Osteoblast (primary cell): ENCODE measurements around the gene IDI1. TPM values are rescaled to one million over a fixed set of nuclear protein-coding genes. Genes with fewer than 3 reads are reported as not detected.

Experiments
- DNase-seq: peaks from one replicate; pipeline ENCODE4 v3.0.0; 2011; ENCODE audit warnings: low spot score, mixed read lengths; ENCODE audit not compliant: insufficient read length; ENCODE audit errors: missing footprints
- H2AFZ ChIP-seq: 2 replicates; pipeline ENCODE4 v1.6.0; 2011; ENCODE audit warnings: mild to moderate bottlenecking, low read length
- H3K27ac ChIP-seq: 2 replicates; pipeline ENCODE4 v1.5.1; 2011; ENCODE audit warnings: mild to moderate bottlenecking, low read depth, low read length, moderate library complexity
- H3K27me3 ChIP-seq: 2 replicates; pipeline ENCODE4 v1.6.0; 2012; ENCODE audit warnings: mild to moderate bottlenecking, control low read depth, inconsistent platforms, low read length, moderate library complexity; ENCODE audit not compliant: insufficient read depth
- H3K36me3 ChIP-seq: 2 replicates; pipeline ENCODE4 v1.5.1; 2011; ENCODE audit warnings: mild to moderate bottlenecking, low read length, control low read depth, moderate library complexity; ENCODE audit not compliant: insufficient read depth
- H3K4me1 ChIP-seq: 2 replicates; pipeline ENCODE4 v1.5.1; 2011; ENCODE audit warnings: mild to moderate bottlenecking, low read length, control low read depth, moderate library complexity; ENCODE audit not compliant: insufficient read depth
- H3K4me2 ChIP-seq: 2 replicates; pipeline ENCODE4 v1.6.0; 2011; ENCODE audit warnings: mild to moderate bottlenecking, low read length; ENCODE audit not compliant: insufficient read depth
- H3K4me3 ChIP-seq: fragments of 200-600 bp; sonication (generic); 3 replicates; pipeline ENCODE4 v1.5.1; 2012; ENCODE audit warnings: mild to moderate bottlenecking, low read length, inconsistent platforms; ENCODE audit not compliant: insufficient read depth
- H3K79me2 ChIP-seq: 2 replicates; pipeline ENCODE4 v1.6.0; 2012; ENCODE audit warnings: mild to moderate bottlenecking, low read length, control low read depth, inconsistent platforms; ENCODE audit not compliant: insufficient read depth
- H3K9me3 ChIP-seq: 2 replicates; pipeline ENCODE4 v1.5.1; 2011; ENCODE audit warnings: low read depth, low read length, control low read depth
- H4K20me1 ChIP-seq: 2 replicates; pipeline ENCODE4 v1.6.0; 2012; ENCODE audit warnings: mild to moderate bottlenecking, low read length, control low read depth; ENCODE audit not compliant: insufficient read depth
- total RNA-seq: library from RNA; depleted of rRNA; stranded (reverse); fragments of >200 nt; gene quantifications from 2 replicates; pipeline ENCODE4 v1.2.3, GENCODE V29; 2012
- TF ChIP-seq, protein P1 (sequence below): IDR thresholded peaks from 2 replicates; pipeline ENCODE4 v1.5.1; 2011; ENCODE audit warnings: mild to moderate bottlenecking, low read depth, low read length, moderate library complexity; ENCODE audit errors: extremely low read depth

Gene IDI1
- total RNA-seq, 1 donor, result 104 TPM

DNA sequence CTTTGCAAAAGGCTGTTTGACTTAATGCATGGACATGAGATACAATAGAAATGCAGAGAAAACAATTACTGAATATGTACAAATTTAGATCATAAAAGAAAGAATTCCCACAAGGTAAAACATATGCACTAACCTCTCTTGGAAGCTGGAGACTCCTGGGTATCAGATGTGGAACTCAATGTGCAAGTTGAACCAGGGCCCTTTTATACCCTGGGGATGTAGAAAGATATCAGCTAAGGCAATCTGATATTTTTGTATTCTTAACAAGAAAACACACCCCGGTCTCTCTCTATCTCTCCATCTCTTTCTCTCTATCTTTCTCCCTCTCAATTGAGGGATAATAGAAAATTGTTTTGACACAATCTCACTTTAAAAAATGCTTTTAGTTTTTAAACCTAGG lies 23.2 kb downstream of the IDI1 start, which contains the start of gene IDI2:
IDI2 (minus strand) TSS at position 177 of the 400 bp plus-strand sequence. CDS start 1,136 bp downstream, outside the sequence.
- Histone ChIP-seq H3K9me3 (no peaks in the 10 kb centered on the region), H3K4me3 (no peak within 1 kb of the TSS), H3K79me2 (no peaks in the 10 kb centered on the region), H3K4me1 (no peaks in the 10 kb centered on the region), H3K4me2 (no peak within 1 kb of the TSS), H3K27ac (no peak within 1 kb of the TSS), H3K36me3 (peaks cover 6% of the 10 kb centered on the region), H2AFZ (no peak within 1 kb of the TSS), H4K20me1 (no peaks in the 10 kb centered on the region), H3K27me3 (no peaks in the 10 kb centered on the region)
- TF ChIP-seq, protein P1, sequence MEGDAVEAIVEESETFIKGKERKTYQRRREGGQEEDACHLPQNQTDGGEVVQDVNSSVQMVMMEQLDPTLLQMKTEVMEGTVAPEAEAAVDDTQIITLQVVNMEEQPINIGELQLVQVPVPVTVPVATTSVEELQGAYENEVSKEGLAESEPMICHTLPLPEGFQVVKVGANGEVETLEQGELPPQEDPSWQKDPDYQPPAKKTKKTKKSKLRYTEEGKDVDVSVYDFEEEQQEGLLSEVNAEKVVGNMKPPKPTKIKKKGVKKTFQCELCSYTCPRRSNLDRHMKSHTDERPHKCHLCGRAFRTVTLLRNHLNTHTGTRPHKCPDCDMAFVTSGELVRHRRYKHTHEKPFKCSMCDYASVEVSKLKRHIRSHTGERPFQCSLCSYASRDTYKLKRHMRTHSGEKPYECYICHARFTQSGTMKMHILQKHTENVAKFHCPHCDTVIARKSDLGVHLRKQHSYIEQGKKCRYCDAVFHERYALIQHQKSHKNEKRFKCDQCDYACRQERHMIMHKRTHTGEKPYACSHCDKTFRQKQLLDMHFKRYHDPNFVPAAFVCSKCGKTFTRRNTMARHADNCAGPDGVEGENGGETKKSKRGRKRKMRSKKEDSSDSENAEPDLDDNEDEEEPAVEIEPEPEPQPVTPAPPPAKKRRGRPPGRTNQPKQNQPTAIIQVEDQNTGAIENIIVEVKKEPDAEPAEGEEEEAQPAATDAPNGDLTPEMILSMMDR, result no peak
- no peak for DNase-seq

DNA sequence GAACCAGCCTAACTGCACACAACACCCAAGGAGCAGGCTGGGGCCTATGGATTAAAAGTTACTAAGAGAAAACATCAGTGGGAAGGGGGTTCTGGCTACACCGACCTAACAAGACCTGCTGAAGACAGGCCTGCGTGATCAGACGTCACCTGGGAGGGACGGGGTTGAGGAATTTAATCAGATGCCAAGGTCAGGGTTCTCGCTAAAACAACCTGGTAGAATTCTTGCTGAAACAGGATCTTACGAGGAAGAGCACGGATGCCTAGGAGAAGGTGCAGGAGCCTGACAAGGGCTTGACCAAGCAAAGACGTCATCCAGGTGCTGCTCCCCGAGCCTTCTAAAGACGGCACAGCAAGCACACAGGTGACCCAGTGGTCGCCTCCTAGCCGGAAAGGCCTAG lies 24.8 kb downstream of the IDI1 start:
- Histone ChIP-seq H3K27me3 (no peaks in the 10 kb centered on the region), H3K27ac (no peak overlapping the region), H3K4me2 (no peak overlapping the region), H3K79me2 (no peaks in the 10 kb centered on the region), H3K9me3 (no peaks in the 10 kb centered on the region), H2AFZ (no peak overlapping the region), H4K20me1 (no peaks in the 10 kb centered on the region), H3K36me3 (peaks cover 14% of the 10 kb centered on the region), H3K4me1 (no peaks in the 10 kb centered on the region), H3K4me3 (no peak overlapping the region)
- DNase-seq, result no peak
- TF ChIP-seq, protein P1, result no peak

GRCh38 chr10:1022413-1022812 lies 26.5 kb downstream of the IDI1 start:
- Histone ChIP-seq H3K27ac (no peak overlapping the region), H3K79me2 (no peaks in the 10 kb centered on the region), H3K4me2 (no peak overlapping the region), H3K27me3 (no peaks in the 10 kb centered on the region), H3K36me3 (peaks cover 25% of the 10 kb centered on the region), H3K4me1 (no peaks in the 10 kb centered on the region), H4K20me1 (no peaks in the 10 kb centered on the region), H3K9me3 (no peaks in the 10 kb centered on the region), H2AFZ (no peak overlapping the region), H3K4me3 (no peak overlapping the region)
- TF ChIP-seq, protein P1, result no peak
- DNase-seq, result no peak

DNA sequence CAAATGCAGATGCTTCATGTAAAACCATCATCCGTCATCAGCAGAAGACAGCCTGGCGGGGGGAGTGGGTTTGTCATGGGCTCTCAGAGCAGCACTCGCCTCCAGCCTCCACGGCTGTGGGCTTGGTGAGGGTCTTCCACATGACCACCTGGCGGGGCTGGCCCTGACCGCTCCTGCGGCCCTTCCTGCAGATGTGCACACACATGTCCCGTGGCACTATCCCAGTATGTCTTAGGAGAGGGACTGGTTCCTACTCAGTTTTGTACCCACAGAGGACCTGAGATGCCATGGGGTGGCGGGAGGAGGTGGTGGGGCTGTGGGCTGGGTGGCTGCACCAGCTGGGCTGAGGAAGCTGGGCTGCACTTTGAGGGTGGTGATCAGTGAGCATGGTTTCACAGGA lies 28.0 kb downstream of the IDI1 start:
- DNase-seq, result no peak
- no peaks in the 10 kb centered on the region for H3K79me2 ChIP-seq
- no peak overlapping the region for H3K4me3 ChIP-seq
- H3K27me3 ChIP-seq, result no peaks in the 10 kb centered on the region
- no peak overlapping the region for H3K4me2 ChIP-seq
- H4K20me1 ChIP-seq, result peaks cover 3% of the 10 kb centered on the region
- H2AFZ ChIP-seq, result no peak overlapping the region
- TF ChIP-seq, protein P1, result no peak
- peaks cover 39% of the 10 kb centered on the region for H3K36me3 ChIP-seq
- no peaks in the 10 kb centered on the region for H3K4me1 ChIP-seq
- H3K27ac ChIP-seq, result no peak overlapping the region
- no peaks in the 10 kb centered on the region for H3K9me3 ChIP-seq
